Activated T-helper 17 cell treated with anti-CD3 and anti-CD28 coated beads, Interleukin-2, amount 50 U/mL, for 72 hours (primary cell): ENCODE results near the gene DTNB. TPM values are rescaled to one million over a fixed set of nuclear protein-coding genes. Genes with fewer than 3 reads are reported as not detected.
A peak's percentile ranks its signal among the peaks of the same experiment; 100 is the strongest.
"Not testable (repeated sequence)": the region's sequence is repeated elsewhere in the genome, so short reads cannot be mapped to it uniquely, and the experiment has no call there.

Experiments used
- ATAC-seq: fragments of 150-1000 bp; cut with Tn5 transposase; replicated peaks from 2 replicates; pipeline ENCODE4 v1.10.0; 2021; ENCODE audit warnings: mild to moderate bottlenecking, moderate library complexity
- H3K27ac Mint-ChIP-seq: one replicate; pipeline ENCODE4 v1.8.0; 2022; ENCODE audit warnings: mixed read lengths
- H3K27me3 Mint-ChIP-seq: one replicate; pipeline ENCODE4 v1.8.0; 2022; ENCODE audit warnings: mixed read lengths
- H3K36me3 Mint-ChIP-seq: one replicate; pipeline ENCODE4 v1.8.0; 2022; ENCODE audit warnings: low read depth, mild to moderate bottlenecking, mixed read lengths
- H3K4me1 Mint-ChIP-seq: one replicate; pipeline ENCODE4 v1.8.0; 2022; ENCODE audit warnings: mixed read lengths
- H3K4me3 Mint-ChIP-seq: one replicate; pipeline ENCODE4 v1.8.0; 2022; ENCODE audit warnings: mild to moderate bottlenecking, mixed read lengths
- H3K9me3 Mint-ChIP-seq: one replicate; pipeline ENCODE4 v1.8.0; 2022; ENCODE audit warnings: mixed read lengths
- total RNA-seq, 2 donors: library from RNA; stranded (reverse); gene quantifications; one replicate each; pipeline ENCODE4 v1.2.3, GENCODE V29; 2022

Gene DTNB
- total RNA-seq, 2 donors from 2014 or later, result 10.0 to 11.8 TPM

DNA sequence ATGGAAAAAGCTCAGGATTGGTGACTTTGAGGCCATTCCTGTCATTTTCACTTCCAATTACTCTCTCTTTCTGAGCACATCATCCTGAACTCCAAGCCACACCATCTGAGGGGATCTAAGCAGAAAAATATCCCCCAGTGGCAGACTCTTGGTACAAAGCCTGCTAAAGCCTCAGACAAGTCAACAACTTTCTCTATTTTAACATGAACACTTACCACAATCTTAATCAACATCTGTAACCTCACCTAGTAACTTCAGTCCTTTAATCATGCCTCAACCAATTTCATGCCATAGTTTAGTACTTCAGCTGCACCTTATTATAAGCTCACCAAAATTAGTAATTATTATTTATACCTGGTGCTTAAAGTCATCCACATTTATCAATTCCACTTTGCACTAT, 128.9 kb downstream of the DTNB start:
- no peak overlapping the region for H3K4me3 Mint-ChIP-seq
- peaks cover 10% of the 10 kb centered on the region for H3K4me1 Mint-ChIP-seq
- no peaks in the 10 kb centered on the region for H3K9me3 Mint-ChIP-seq
- no peaks in the 10 kb centered on the region for H3K27me3 Mint-ChIP-seq
- peak overlapping the region; percentile 31 for H3K27ac Mint-ChIP-seq
- ATAC-seq, result peak; percentile 67
- no peaks in the 10 kb centered on the region for H3K36me3 Mint-ChIP-seq

GRCh38 chr2:25543939-25544338, 129.4 kb downstream of the DTNB start:
- H3K27me3 Mint-ChIP-seq, result no peaks in the 10 kb centered on the region
- H3K9me3 Mint-ChIP-seq, result no peaks in the 10 kb centered on the region
- no peaks in the 10 kb centered on the region for H3K36me3 Mint-ChIP-seq
- H3K27ac Mint-ChIP-seq, result peak overlapping the region; percentile 14
- peak; percentile 85 for ATAC-seq
- peaks cover 10% of the 10 kb centered on the region for H3K4me1 Mint-ChIP-seq
- no peak overlapping the region for H3K4me3 Mint-ChIP-seq

- Mint-ChIP-seq H3K4me3 (no peak overlapping the region), H3K27me3 (no peaks in the 10 kb centered on the region), H3K27ac (no peak overlapping the region), H3K4me1 (peaks cover 10% of the 10 kb centered on the region), H3K36me3 (no peaks in the 10 kb centered on the region), H3K9me3 (no peaks in the 10 kb centered on the region)
- ATAC-seq, result no peak
Observed at GRCh38 chr2:25541378-25541777, 132.0 kb downstream of the DTNB start.

GRCh38 chr2:25539136-25539535, 134.2 kb downstream of the DTNB start:
- ATAC-seq, result no peak
- no peak overlapping the region for H3K27ac Mint-ChIP-seq

GRCh38 chr2:25537526-25537925, 135.9 kb downstream of the DTNB start:
- Mint-ChIP-seq H3K4me1 (no peaks in the 10 kb centered on the region), H3K9me3 (no peaks in the 10 kb centered on the region), H3K27ac (peak overlapping the region; percentile 15), H3K27me3 (no peaks in the 10 kb centered on the region), H3K36me3 (no peaks in the 10 kb centered on the region), H3K4me3 (no peak overlapping the region)
- ATAC-seq, result no peak

More at GRCh38 chr2:25539136-25539535, 134.2 kb downstream of the DTNB start:
- Mint-ChIP-seq H3K9me3 (no peaks in the 10 kb centered on the region), H3K27me3 (no peaks in the 10 kb centered on the region), H3K4me1 (no peaks in the 10 kb centered on the region), H3K4me3 (no peak overlapping the region), H3K36me3 (no peaks in the 10 kb centered on the region)

- H3K27ac Mint-ChIP-seq, H3K4me3 Mint-ChIP-seq, ATAC-seq, H3K9me3 Mint-ChIP-seq, H3K27me3 Mint-ChIP-seq, H3K36me3 Mint-ChIP-seq, H3K4me1 Mint-ChIP-seq: not testable (repeated sequence)
Observed at GRCh38 chr2:25535411-25536289, 137.7 kb downstream of the DTNB start.

DNA sequence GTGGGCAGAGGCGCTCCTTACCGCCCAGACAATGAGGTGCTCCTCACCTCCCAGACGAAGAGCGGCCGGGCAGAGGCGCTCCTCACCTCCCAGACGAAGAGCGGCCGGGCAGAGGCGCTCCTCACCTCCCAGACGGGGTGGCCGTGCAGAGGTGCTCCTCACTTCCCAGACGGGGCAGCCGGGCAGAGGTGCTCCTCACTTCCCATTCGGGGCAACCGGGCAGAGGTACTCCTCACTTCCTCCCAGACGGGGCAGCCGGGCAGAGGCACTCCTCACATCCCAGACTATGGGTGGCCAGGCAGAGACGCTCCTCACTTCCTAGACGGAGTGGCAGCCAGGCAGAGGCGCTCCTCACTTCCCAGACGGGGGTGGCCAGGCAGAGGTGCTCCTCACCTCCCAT, 138.4 kb downstream of the DTNB start:
- H3K27ac Mint-ChIP-seq, H3K4me3 Mint-ChIP-seq, H3K36me3 Mint-ChIP-seq, ATAC-seq, H3K9me3 Mint-ChIP-seq, H3K4me1 Mint-ChIP-seq, H3K27me3 Mint-ChIP-seq: not testable (repeated sequence)

- no peak overlapping the region for H3K4me3 Mint-ChIP-seq
- H3K36me3 Mint-ChIP-seq, result peaks cover 5% of the 10 kb centered on the region
- H3K27ac Mint-ChIP-seq, result no peak overlapping the region
- H3K4me1 Mint-ChIP-seq, result no peaks in the 10 kb centered on the region
- H3K27me3 Mint-ChIP-seq, result no peaks in the 10 kb centered on the region
- ATAC-seq, result no peak
- H3K9me3 Mint-ChIP-seq, result no peaks in the 10 kb centered on the region
Observed at GRCh38 chr2:25534455-25534854, 138.9 kb downstream of the DTNB start.

DNA sequence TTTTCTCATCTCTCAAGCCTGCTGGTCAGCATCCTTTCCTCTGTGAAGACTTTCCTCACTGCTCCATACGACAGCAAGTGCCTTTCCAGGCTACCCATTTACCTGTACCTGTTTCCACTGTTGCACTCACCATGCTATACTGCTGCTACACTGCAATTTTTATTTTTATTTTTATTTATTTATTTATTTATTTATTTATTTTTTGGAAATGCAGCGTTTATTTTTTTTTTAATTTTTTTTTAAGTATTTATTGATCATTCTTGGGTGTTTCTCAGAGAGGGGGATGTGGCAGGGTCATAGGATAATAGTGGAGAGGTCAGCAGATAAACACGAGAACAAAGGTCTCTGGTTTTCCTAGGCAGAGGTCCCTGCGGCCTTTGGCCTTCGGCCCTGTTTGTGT, 139.6 kb downstream of the DTNB start:
- not testable (repeated sequence) for H3K36me3 Mint-ChIP-seq, H3K27ac Mint-ChIP-seq, H3K4me1 Mint-ChIP-seq, H3K27me3 Mint-ChIP-seq, ATAC-seq, H3K4me3 Mint-ChIP-seq, H3K9me3 Mint-ChIP-seq

GRCh38 chr2:25532521-25532920, 140.9 kb downstream of the DTNB start:
- H3K27ac Mint-ChIP-seq, result no peak overlapping the region
- H3K36me3 Mint-ChIP-seq, result peaks cover 14% of the 10 kb centered on the region
- ATAC-seq, result no peak
- H3K9me3 Mint-ChIP-seq, result no peaks in the 10 kb centered on the region
- H3K4me1 Mint-ChIP-seq, result no peaks in the 10 kb centered on the region
- no peaks in the 10 kb centered on the region for H3K27me3 Mint-ChIP-seq
- H3K4me3 Mint-ChIP-seq, result no peak overlapping the region

GRCh38 chr2:25529034-25529433, 144.3 kb downstream of the DTNB start:
- H3K4me1 Mint-ChIP-seq, result no peaks in the 10 kb centered on the region
- no peak for ATAC-seq
- H3K27ac Mint-ChIP-seq, result no peak overlapping the region
- peaks cover 14% of the 10 kb centered on the region for H3K36me3 Mint-ChIP-seq
- H3K4me3 Mint-ChIP-seq, result no peak overlapping the region
- H3K27me3 Mint-ChIP-seq, result no peaks in the 10 kb centered on the region
- H3K9me3 Mint-ChIP-seq, result no peaks in the 10 kb centered on the region

- ATAC-seq, result no peak
- Mint-ChIP-seq H3K27ac (peak overlapping the region; percentile 46), H3K4me3 (no peak overlapping the region), H3K36me3 (peaks cover 14% of the 10 kb centered on the region), H3K9me3 (no peaks in the 10 kb centered on the region), H3K27me3 (no peaks in the 10 kb centered on the region), H3K4me1 (no peaks in the 10 kb centered on the region)
Observed at GRCh38 chr2:25528173-25528572, 145.2 kb downstream of the DTNB start.

GRCh38 chr2:25524507-25524906, 148.9 kb downstream of the DTNB start:
- peak; percentile 28 for ATAC-seq
- Mint-ChIP-seq H3K9me3 (no peaks in the 10 kb centered on the region), H3K4me3 (no peak overlapping the region), H3K4me1 (peaks cover 6% of the 10 kb centered on the region), H3K36me3 (peaks cover 10% of the 10 kb centered on the region), H3K27ac (no peak overlapping the region), H3K27me3 (no peaks in the 10 kb centered on the region)

GRCh38 chr2:25523060-25523459, 150.3 kb downstream of the DTNB start:
- Mint-ChIP-seq H3K9me3 (no peaks in the 10 kb centered on the region), H3K4me1 (peaks cover 6% of the 10 kb centered on the region)
- ATAC-seq, result no peak

DNA sequence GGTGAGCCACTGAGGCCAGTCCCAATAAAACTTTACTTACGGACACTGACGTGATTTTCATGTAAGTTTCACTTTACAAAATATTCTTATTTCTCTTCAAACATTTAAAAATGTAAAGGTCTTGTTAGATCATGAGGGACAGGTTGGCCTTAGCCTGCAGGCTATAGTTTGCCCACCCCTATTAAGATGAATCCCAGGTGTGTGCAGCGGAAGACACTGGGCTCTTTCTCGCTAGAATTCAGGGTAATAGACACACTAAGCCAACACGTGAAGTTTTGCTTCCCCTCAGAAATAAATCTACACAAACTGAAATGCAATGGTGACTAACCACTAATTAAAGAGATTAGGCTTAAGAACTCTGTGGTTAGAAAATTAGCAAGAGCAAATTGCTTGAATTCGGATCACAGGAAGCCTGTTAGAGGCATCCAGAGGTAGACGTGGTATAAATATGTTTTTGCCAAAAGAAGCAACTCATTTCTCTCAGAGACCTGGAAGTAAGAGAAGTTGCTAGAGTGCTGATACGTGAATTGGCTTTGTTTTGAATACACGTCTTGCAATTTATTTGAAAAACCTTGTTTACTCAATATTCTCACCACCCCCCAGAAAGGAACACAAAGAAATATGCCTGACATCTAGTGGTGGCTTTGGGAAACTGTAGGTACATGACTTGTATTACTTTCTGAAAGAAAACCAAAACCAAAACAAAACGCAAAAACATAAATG, 151.6 kb downstream of the DTNB start:
- Mint-ChIP-seq H3K4me3 (peak overlapping the region; percentile 71), H3K4me1 (peaks cover 6% of the 10 kb centered on the region), H3K9me3 (no peaks in the 10 kb centered on the region), H3K27ac (peak overlapping the region; percentile 18), H3K27me3 (no peaks in the 10 kb centered on the region), H3K36me3 (no peaks in the 10 kb centered on the region)
- ATAC-seq, result peak; percentile 96

More at GRCh38 chr2:25523060-25523459, 150.3 kb downstream of the DTNB start:
- peaks cover 5% of the 10 kb centered on the region for H3K36me3 Mint-ChIP-seq
- no peak overlapping the region for H3K27ac Mint-ChIP-seq
- H3K27me3 Mint-ChIP-seq, result no peaks in the 10 kb centered on the region
- H3K4me3 Mint-ChIP-seq, result no peak overlapping the region
